Caco-2 (cell line): ENCODE measurements around the gene SPATA21. TPM values are rescaled to one million over a fixed set of nuclear protein-coding genes. Genes with fewer than 3 reads are reported as not detected.

ENCODE experiments used
- BruUV-seq: library from RNA; stranded (reverse); fragments of 400-500 nt; replicated peaks from 2 replicates; lab custom pipeline; 2021; lab: Mats Ljungman, UMichigan
- CTCF ChIA-PET: fragments of 300-600 bp; sonication (Branson Sonifier 250); formaldehyde crosslinking; loops from one replicate; lab custom pipeline; 2022; ENCODE audit warnings: antibody characterized with exemption; lab: Charles Lee
- POLR2A ChIA-PET: fragments of 300-600 bp; sonication (Branson Sonifier 250); formaldehyde crosslinking; loops from one replicate; lab custom pipeline; 2022; ENCODE audit warnings: antibody characterized with exemption; lab: Charles Lee
- DNase-seq, 2 experiments: peaks; one replicate each; pipeline versions ENCODE4 v3.0.0 to v3.0.0-alpha.2; 2020 to 2022
- H3K27me3 ChIP-seq: replicated peaks from 2 replicates; pipeline ENCODE4 v1.6.0; 2011; ENCODE audit warnings: low read length; ENCODE audit not compliant: control insufficient read depth, insufficient read depth
- H3K36me3 ChIP-seq: 2 replicates; pipeline ENCODE4 v1.5.1; 2011; ENCODE audit warnings: low read length; ENCODE audit not compliant: control insufficient read depth, insufficient read depth
- H3K4me1 ChIP-seq: fragments of 250-450 bp; sonication (Bioruptor Pico); 2 replicates; pipeline ENCODE4 v1.5.1; 2020; ENCODE audit warnings: mild to moderate bottlenecking
- H3K4me3 ChIP-seq: 2 replicates; pipeline ENCODE4 v1.5.1; 2011; ENCODE audit warnings: low read depth, mild to moderate bottlenecking, control low read depth, low read length
- H3K9me3 ChIP-seq: fragments of 250-450 bp; sonication (Bioruptor Pico); 2 replicates; pipeline ENCODE4 v1.5.1; 2020; ENCODE audit warnings: mild to moderate bottlenecking, moderate library complexity
- H3K27ac Mint-ChIP-seq: one replicate; pipeline ENCODE4 v1.8.0; 2022; ENCODE audit warnings: mixed read lengths; ENCODE audit not compliant: unreplicated experiment
- H3K27me3 Mint-ChIP-seq: one replicate; pipeline ENCODE4 v1.8.0; 2022; ENCODE audit warnings: mixed read lengths; ENCODE audit not compliant: insufficient read depth, unreplicated experiment
- H3K36me3 Mint-ChIP-seq: one replicate; pipeline ENCODE4 v1.8.0; 2022; ENCODE audit warnings: mild to moderate bottlenecking, mixed read lengths; ENCODE audit not compliant: insufficient read depth, unreplicated experiment
- H3K4me1 Mint-ChIP-seq: one replicate; pipeline ENCODE4 v1.8.0; 2022; ENCODE audit warnings: low read depth, mixed read lengths; ENCODE audit not compliant: unreplicated experiment
- H3K4me3 Mint-ChIP-seq: one replicate; pipeline ENCODE4 v1.8.0; 2022; ENCODE audit warnings: mild to moderate bottlenecking, moderate library complexity, mixed read lengths; ENCODE audit not compliant: unreplicated experiment
- H3K9me3 Mint-ChIP-seq: one replicate; pipeline ENCODE4 v1.8.0; 2022; ENCODE audit warnings: mixed read lengths; ENCODE audit not compliant: unreplicated experiment
- CTCF ChIP-seq, 2 experiments: fragments of 200-600 bp in 1 of 2; IDR thresholded peaks; 1 replicate in 1 of 2; 2 replicates in 1 of 2; pipeline versions ENCODE4 v1.5.1 to v1.8.0; 2011 to 2022; ENCODE audit warnings: antibody characterized with exemption in 1 of 2, control low read depth in 1 of 2, inconsistent platforms in 1 of 2, low read depth in 1 of 2, low read length in 1 of 2, mild to moderate bottlenecking in 1 of 2, moderate library complexity in 1 of 2; ENCODE audit not compliant: insufficient read depth in 1 of 2, severe bottlenecking in 1 of 2, unreplicated experiment in 1 of 2
- intact Hi-C: fragments of 100-400 bp; cut with micrococcal nuclease; formaldehyde crosslinking; loops from one replicate; pipeline ENCODE4 v1.10.0; 2022; ENCODE audit not compliant: unreplicated experiment
- total RNA-seq: library from RNA; stranded (reverse); gene quantifications from 2 replicates; pipeline ENCODE4 v1.2.3, GENCODE V29; 2022

SPATA21 gene
- total RNA-seq, 1 experiment from 2014 or later: not detected

GRCh38 chr1:16385659-16386453 is 51.4 kb downstream of the SPATA21 start:
- no peaks in the 10 kb centered on the region for H3K9me3 ChIP-seq
- POLR2A ChIA-PET: no interaction called here
- H3K4me3 Mint-ChIP-seq: no peak overlapping the region
- CTCF ChIA-PET: interaction anchor here (0.6 kb wide), 1 partner anchor 49 kb away, joined by 3 read pairs; no protein-coding TSS in a partner anchor
- no peak overlapping the region for H3K27ac Mint-ChIP-seq
- H3K4me1 Mint-ChIP-seq: peaks cover 6% of the 10 kb centered on the region
- H3K36me3 Mint-ChIP-seq: peaks cover 20% of the 10 kb centered on the region
- no peaks in the 10 kb centered on the region; the same call in 1 of the 2 replicates for H3K36me3 ChIP-seq
- H3K27me3 Mint-ChIP-seq: no peaks in the 10 kb centered on the region
- DNase-seq: no peak
- no TSS peak for BruUV-seq
- no peaks in the 10 kb centered on the region for H3K4me1 ChIP-seq
- no peak overlapping the region for H3K4me3 ChIP-seq
- intact Hi-C loops: no loop called here
- no peaks in the 10 kb centered on the region for H3K27me3 ChIP-seq
- H3K9me3 Mint-ChIP-seq: no peaks in the 10 kb centered on the region
- TF ChIP-seq CTCF (IDR thresholded peaks at IDR 0.05; ENCODE audit: insufficient read depth in 1 of 2, low read depth in 1 of 2, low read length in 1 of 2, severe bottlenecking in 1 of 2, unreplicated experiment in 1 of 2): no peak

- Mint-ChIP-seq H3K27ac (no peak overlapping the region), H3K4me1 (no peaks in the 10 kb centered on the region), H3K36me3 (peaks cover 20% of the 10 kb centered on the region), H3K27me3 (no peaks in the 10 kb centered on the region), H3K4me3 (no peak overlapping the region), H3K9me3 (no peaks in the 10 kb centered on the region)
- DNase-seq: no peak
- intact Hi-C loops: no loop called here
- H3K9me3 ChIP-seq: no peaks in the 10 kb centered on the region
- TF ChIP-seq CTCF (IDR thresholded peaks at IDR 0.05; ENCODE audit: insufficient read depth in 1 of 2, low read depth in 1 of 2, low read length in 1 of 2, severe bottlenecking in 1 of 2, unreplicated experiment in 1 of 2): no peak
- no peaks in the 10 kb centered on the region for H3K27me3 ChIP-seq
- no peaks in the 10 kb centered on the region for H3K4me1 ChIP-seq
- ChIA-PET CTCF (no interaction called here), POLR2A (no interaction called here)
- H3K36me3 ChIP-seq: no peaks in the 10 kb centered on the region; the same call in 1 of the 2 replicates
- BruUV-seq: no TSS peak
- H3K4me3 ChIP-seq: no peak overlapping the region
Measured at GRCh38 chr1:16383888-16384287, 53.3 kb downstream of the SPATA21 start.

- CTCF ChIA-PET: interaction anchor here (0.6 kb wide), 1 partner anchor 79 kb away, joined by 3 read pairs; no protein-coding TSS in a partner anchor
- H3K4me3 ChIP-seq: no peak overlapping the region
- no peaks in the 10 kb centered on the region for H3K4me1 ChIP-seq
- no peaks in the 10 kb centered on the region for H3K36me3 ChIP-seq
- no peaks in the 10 kb centered on the region for H3K9me3 Mint-ChIP-seq
- H3K4me3 Mint-ChIP-seq: no peak overlapping the region
- no TSS peak for BruUV-seq
- no peaks in the 10 kb centered on the region for H3K9me3 ChIP-seq
- no peaks in the 10 kb centered on the region for H3K4me1 Mint-ChIP-seq
- DNase-seq: no peak
- H3K27ac Mint-ChIP-seq: no peak overlapping the region
- H3K27me3 Mint-ChIP-seq: no peaks in the 10 kb centered on the region
- H3K36me3 Mint-ChIP-seq: peaks cover 20% of the 10 kb centered on the region
- no peak for TF ChIP-seq CTCF (IDR thresholded peaks at IDR 0.05; ENCODE audit: insufficient read depth in 1 of 2, low read depth in 1 of 2, low read length in 1 of 2, severe bottlenecking in 1 of 2, unreplicated experiment in 1 of 2)
- H3K27me3 ChIP-seq: no peaks in the 10 kb centered on the region
- POLR2A ChIA-PET: no interaction called here
- intact Hi-C loops: no loop called here
Measured at GRCh38 chr1:16380868-16381267, 56.4 kb downstream of the SPATA21 start.
